Sigmoid colon (tissue), 7 donors: ENCODE data around the gene LRP11. TPM values are rescaled to one million over a fixed set of nuclear protein-coding genes. Genes with fewer than 3 reads are reported as not detected.

ENCODE experiments used
- DNase-seq: peaks from one replicate; pipeline ENCODE4 v3.0.0-alpha.2; 2019
- H3K27ac ChIP-seq, 4 donors: fragments of 200-600 bp; sonication (generic); one replicate each; pipeline ENCODE4 v1.5.1; 2016 to 2019; ENCODE audit warnings: mild to moderate bottlenecking in 1 of 4
- H3K27me3 ChIP-seq, 3 donors: fragments of 200-600 bp; sonication (generic); one replicate each; pipeline ENCODE4 v1.5.1; 2019; ENCODE audit warnings: mild to moderate bottlenecking in 1 of 3
- H3K36me3 ChIP-seq, 4 donors: fragments of 200-600 bp; sonication (generic); one replicate each; pipeline ENCODE4 v1.5.1; 2016 to 2019
- H3K4me1 ChIP-seq, 4 donors: fragments of 200-600 bp; sonication (generic); one replicate each; pipeline ENCODE4 v1.5.1; 2017 to 2019
- H3K4me3 ChIP-seq, 4 donors: fragments of 200-600 bp; sonication (generic); one replicate each; pipeline ENCODE4 v1.5.1; 2017 to 2019; ENCODE audit warnings: mild to moderate bottlenecking in 2 of 4, moderate library complexity in 1 of 4
- H3K9me3 ChIP-seq, 4 donors: fragments of 200-600 bp in 3 of 4; sonication (generic) in 3 of 4; one replicate each; pipeline versions ENCODE4 v1.5.1 to v1.6.1; 2013 to 2019
- EP300 ChIP-seq, 4 donors: sonication (generic); formaldehyde crosslinking; IDR thresholded peaks; one replicate each; pipeline ENCODE4 v1.6.1; 2017; ENCODE audit warnings: antibody characterized with exemption in 4 of 4
- POLR2A ChIP-seq, 2 donors: fragments of 450-650 bp; IDR thresholded peaks; one replicate each; pipeline ENCODE4 v1.6.1; 2016; ENCODE audit warnings: antibody characterized with exemption in 2 of 2, mild to moderate bottlenecking in 2 of 2, moderate library complexity in 2 of 2
- POLR2AphosphoS5 ChIP-seq, 4 donors: sonication (generic); formaldehyde crosslinking; IDR thresholded peaks; one replicate each; pipeline ENCODE4 v1.6.1; 2017; ENCODE audit warnings: antibody characterized with exemption in 4 of 4
- WGBS, 2 donors: extraction: QIAGEN DNeasy Blood & Tissue Kit; methylation state at CpG; one replicate each; pipeline ENCODE4 v1.1.7; 2013; 5-methylcytosine and 5-hydroxymethylcytosine counted together
- intact Hi-C: fragments of 100-400 bp; cut with DNase I; formaldehyde crosslinking; loops from one replicate; pipeline ENCODE4 v1.15.1; 2023
- polyA plus RNA-seq, 3 donors: library from polyadenylated mRNA; stranded (reverse); fragments of 200-250 nt; gene quantifications; one replicate each; pipeline ENCODE4 v1.2.3, GENCODE V29; 2013
- total RNA-seq, 4 donors: library from RNA; depleted of rRNA; stranded (reverse); fragments of >200 nt; gene quantifications; one replicate each; pipeline ENCODE4 v1.1.0, GENCODE V29; 2016
- TF ChIP-seq, protein P1 (sequence below), 4 experiments: fragments of 450-650 bp in 3 of 4; fragments of 200-600 bp in 1 of 4; IDR thresholded peaks; one replicate each; pipeline ENCODE4 v1.5.1; 2016 to 2019; ENCODE audit warnings: antibody characterized with exemption in 4 of 4, mild to moderate bottlenecking in 3 of 4, moderate library complexity in 2 of 4
- donor health status: healthy with polysubstance abuse.
- donor health status: Bipolar disorder and iron deficiency.
- donor health status: healthy.

LRP11 gene
- total and polyA plus RNA-seq, 7 donors, result 2.4 to 71.7 (median 17.2) TPM

DNA sequence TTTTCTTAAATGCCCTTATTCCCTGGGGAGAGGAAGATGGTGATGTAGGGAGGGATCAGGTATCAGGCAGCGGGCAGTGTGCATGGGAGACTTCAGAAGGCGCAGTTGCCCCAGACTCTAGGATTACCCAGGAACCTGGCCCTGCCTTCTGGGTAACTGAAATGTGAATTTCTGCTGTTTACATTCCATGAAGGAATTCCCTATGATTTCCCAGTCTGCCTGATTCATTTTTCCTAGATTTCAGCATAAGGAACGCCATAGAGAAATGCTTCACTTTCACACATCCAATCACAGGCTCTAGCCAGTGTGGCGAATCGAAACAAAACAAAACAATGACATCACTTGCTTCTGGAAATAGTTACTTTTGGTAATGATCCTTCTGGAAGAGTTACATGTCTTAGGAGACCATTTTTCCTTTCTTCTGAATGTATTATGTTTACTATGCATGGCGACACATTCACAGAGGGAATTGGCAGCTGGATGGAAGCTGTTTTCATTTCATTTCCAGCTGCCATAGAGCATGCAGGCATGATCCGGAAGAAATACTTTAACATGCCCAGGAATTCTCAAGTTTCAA is 33.3 kb downstream of the LRP11 start:
- Histone ChIP-seq H3K27me3 (no peaks in the 10 kb centered on the region), H3K9me3 (peaks cover 0 to 2% (median 0%) of the 10 kb centered on the region in 4 donors), H3K4me1 (no peaks in the 10 kb centered on the region), H3K27ac (peak overlapping the region in 1 of 4 donors; percentile 3), H3K36me3 (peaks cover 0 to 29% (median 2%) of the 10 kb centered on the region in 4 donors), H3K4me3 (no peak overlapping the region)
- no peak for TF ChIP-seq POLR2AphosphoS5 (IDR thresholded peaks at IDR 0.05)
- TF ChIP-seq EP300 (IDR thresholded peaks at IDR 0.05), result no peak
- TF ChIP-seq POLR2A (IDR thresholded peaks at IDR 0.05), result no peak
- TF ChIP-seq, protein P1, sequence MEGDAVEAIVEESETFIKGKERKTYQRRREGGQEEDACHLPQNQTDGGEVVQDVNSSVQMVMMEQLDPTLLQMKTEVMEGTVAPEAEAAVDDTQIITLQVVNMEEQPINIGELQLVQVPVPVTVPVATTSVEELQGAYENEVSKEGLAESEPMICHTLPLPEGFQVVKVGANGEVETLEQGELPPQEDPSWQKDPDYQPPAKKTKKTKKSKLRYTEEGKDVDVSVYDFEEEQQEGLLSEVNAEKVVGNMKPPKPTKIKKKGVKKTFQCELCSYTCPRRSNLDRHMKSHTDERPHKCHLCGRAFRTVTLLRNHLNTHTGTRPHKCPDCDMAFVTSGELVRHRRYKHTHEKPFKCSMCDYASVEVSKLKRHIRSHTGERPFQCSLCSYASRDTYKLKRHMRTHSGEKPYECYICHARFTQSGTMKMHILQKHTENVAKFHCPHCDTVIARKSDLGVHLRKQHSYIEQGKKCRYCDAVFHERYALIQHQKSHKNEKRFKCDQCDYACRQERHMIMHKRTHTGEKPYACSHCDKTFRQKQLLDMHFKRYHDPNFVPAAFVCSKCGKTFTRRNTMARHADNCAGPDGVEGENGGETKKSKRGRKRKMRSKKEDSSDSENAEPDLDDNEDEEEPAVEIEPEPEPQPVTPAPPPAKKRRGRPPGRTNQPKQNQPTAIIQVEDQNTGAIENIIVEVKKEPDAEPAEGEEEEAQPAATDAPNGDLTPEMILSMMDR (IDR thresholded peaks at IDR 0.05), result no peak
- WGBS, 2 donors, result 89 to 92% methylated on average over 7 of the region's 7 CpGs
- intact Hi-C loops, result no loop called here
- DNase-seq, result no peak

DNA sequence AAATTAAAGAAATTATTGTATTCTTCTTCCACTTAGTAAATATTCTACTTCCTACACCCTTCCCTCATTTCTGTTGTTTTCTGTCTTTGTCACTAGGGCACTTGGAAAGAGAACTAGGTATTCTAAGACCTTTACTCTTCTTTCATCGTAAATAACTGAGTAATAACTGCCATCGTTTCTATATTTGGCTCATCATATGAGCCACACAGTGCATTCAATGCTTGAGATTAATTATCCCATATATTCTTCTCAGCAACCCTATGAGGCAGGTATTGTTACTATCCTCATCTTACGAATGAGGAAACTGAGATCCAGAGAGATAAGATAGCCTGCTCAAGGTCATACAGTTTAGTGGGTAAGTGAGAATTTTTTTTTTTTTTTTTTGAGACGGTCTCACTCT is 38.9 kb downstream of the LRP11 start:
- no peaks in the 10 kb centered on the region for H3K27me3 ChIP-seq
- H3K4me3 ChIP-seq, result no peak overlapping the region
- no peaks in the 10 kb centered on the region for H3K9me3 ChIP-seq
- intact Hi-C loops, result no loop called here
- H3K27ac ChIP-seq, result no peak overlapping the region
- no peaks in the 10 kb centered on the region for H3K4me1 ChIP-seq
- WGBS, 2 donors, result 71 to 87% methylated on average over 4 of the region's 4 CpGs
- DNase-seq, result no peak
- TF ChIP-seq POLR2AphosphoS5 (IDR thresholded peaks at IDR 0.05) (no peak), POLR2A (IDR thresholded peaks at IDR 0.05) (no peak), EP300 (IDR thresholded peaks at IDR 0.05) (no peak)
- TF ChIP-seq, protein P1 (IDR thresholded peaks at IDR 0.05), result no peak
- H3K36me3 ChIP-seq, result peaks cover 0 to 28% (median 5%) of the 10 kb centered on the region in 4 donors

DNA sequence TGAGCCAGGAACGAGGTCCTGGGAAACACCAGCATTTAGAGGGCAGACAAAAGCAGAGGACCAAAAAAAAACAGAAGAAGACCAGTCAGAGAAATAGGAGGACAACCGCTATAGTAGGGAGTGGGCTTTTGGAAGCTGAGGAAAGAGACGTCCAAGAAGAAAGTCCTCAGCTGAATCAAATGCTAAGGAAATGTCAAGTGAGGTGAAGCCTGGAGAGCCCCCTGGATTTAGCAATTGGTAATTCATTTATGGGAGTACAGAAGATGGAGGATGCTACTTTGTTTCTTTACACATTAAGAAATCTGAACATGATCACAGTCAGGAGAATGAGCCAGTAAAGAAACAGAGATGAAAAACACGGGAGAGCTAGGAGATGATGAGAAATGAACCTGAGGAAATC is 41.1 kb downstream of the LRP11 start:
- 82 to 87% methylated on average over 4 of the region's 4 CpGs for WGBS, 2 donors
- H3K4me1 ChIP-seq, result no peaks in the 10 kb centered on the region
- H3K27me3 ChIP-seq, result no peaks in the 10 kb centered on the region
- intact Hi-C loops, result no loop called here
- no peak for DNase-seq
- peaks cover 0 to 32% (median 5%) of the 10 kb centered on the region in 4 donors for H3K36me3 ChIP-seq
- no peak for TF ChIP-seq POLR2A (IDR thresholded peaks at IDR 0.05)
- TF ChIP-seq POLR2AphosphoS5 (IDR thresholded peaks at IDR 0.05), result no peak
- no peak for TF ChIP-seq EP300 (IDR thresholded peaks at IDR 0.05)
- TF ChIP-seq, protein P1 (IDR thresholded peaks at IDR 0.05), result no peak
- no peak overlapping the region for H3K27ac ChIP-seq
- H3K9me3 ChIP-seq, result no peaks in the 10 kb centered on the region
- H3K4me3 ChIP-seq, result no peak overlapping the region

DNA sequence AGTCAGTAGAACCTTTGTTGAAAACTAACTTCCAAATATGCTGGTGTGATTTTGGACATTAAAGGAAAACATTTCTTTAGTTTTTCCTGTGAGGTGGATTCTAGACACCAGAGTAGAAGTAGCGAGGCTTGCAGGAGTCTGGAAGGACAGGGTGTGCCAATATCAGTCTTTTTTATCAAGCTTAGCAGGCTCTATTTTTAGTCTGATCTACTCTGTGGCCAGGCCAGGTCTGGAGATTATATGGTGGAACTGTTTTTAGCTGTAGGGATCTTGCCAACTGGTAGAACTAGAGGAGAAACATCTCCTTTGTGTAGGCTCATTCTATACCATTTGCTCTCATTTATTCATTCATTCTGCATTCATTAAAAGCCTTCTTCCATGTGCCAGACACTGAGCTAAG is 42.7 kb downstream of the LRP11 start:
- WGBS, 2 donors, result 91 to 94% methylated on average over 1 of the region's 1 CpG
- Histone ChIP-seq H3K27ac (no peak overlapping the region), H3K36me3 (peaks cover 0 to 34% (median 5%) of the 10 kb centered on the region in 4 donors), H3K9me3 (no peaks in the 10 kb centered on the region), H3K4me1 (no peaks in the 10 kb centered on the region), H3K4me3 (no peak overlapping the region), H3K27me3 (no peaks in the 10 kb centered on the region)
- TF ChIP-seq EP300 (IDR thresholded peaks at IDR 0.05) (no peak), POLR2AphosphoS5 (IDR thresholded peaks at IDR 0.05) (no peak), POLR2A (IDR thresholded peaks at IDR 0.05) (no peak)
- TF ChIP-seq, protein P1 (IDR thresholded peaks at IDR 0.05), result no peak
- no peak for DNase-seq
- intact Hi-C loops, result no loop called here

DNA sequence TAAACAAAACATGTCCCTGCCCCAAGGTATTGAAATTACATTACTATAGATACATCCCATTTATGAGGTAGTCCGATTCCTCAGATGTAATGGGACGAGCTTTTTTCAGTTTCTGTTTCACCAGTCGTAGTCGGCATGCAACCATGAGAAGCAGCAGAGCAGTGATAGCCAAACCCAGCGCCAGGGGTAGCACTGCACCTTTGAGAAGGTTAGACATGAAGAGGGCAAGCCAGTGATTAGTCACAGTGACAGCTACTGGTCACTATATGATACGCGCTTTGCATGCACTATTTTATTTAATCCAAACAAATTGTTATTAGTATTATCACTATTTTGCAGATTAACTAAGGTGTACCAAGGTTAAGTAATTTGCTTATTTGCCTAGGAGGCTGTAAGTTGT is 43.7 kb downstream of the LRP11 start:
- no peaks in the 10 kb centered on the region for H3K27me3 ChIP-seq
- TF ChIP-seq POLR2A (IDR thresholded peaks at IDR 0.05) (no peak), POLR2AphosphoS5 (IDR thresholded peaks at IDR 0.05) (no peak), EP300 (IDR thresholded peaks at IDR 0.05) (no peak)
- TF ChIP-seq, protein P1 (IDR thresholded peaks at IDR 0.05), result no peak
- H3K4me1 ChIP-seq, result no peaks in the 10 kb centered on the region
- no peak overlapping the region for H3K27ac ChIP-seq
- no peak for DNase-seq
- 90 to 94% methylated on average over 7 of the region's 7 CpGs for WGBS, 2 donors
- peaks cover 0 to 24% (median 3%) of the 10 kb centered on the region in 4 donors for H3K36me3 ChIP-seq
- intact Hi-C loops, result no loop called here
- H3K9me3 ChIP-seq, result no peaks in the 10 kb centered on the region
- H3K4me3 ChIP-seq, result no peak overlapping the region
